Cardiac muscle cell (in vitro differentiated cells and primary cell): ENCODE results near the gene TSFM. TPM values are rescaled to one million over a fixed set of nuclear protein-coding genes. Genes with fewer than 3 reads are reported as not detected.

Experiments
- DNase-seq, 2 donors: peaks; one replicate each; pipeline versions ENCODE4 v3.0.0 to v3.0.0-alpha.2; 2010 to 2017; ENCODE audit warnings: low read depth in 1 of 2, low spot score in 1 of 2
- H3K27ac ChIP-seq: fragments of 200-600 bp; sonication (generic); 2 replicates; pipeline ENCODE4 v1.5.1; 2016
- H3K27me3 ChIP-seq: fragments of 200-600 bp; sonication (generic); 2 replicates; pipeline ENCODE4 v1.6.0; 2016; ENCODE audit warnings: control low read depth
- H3K36me3 ChIP-seq: fragments of 200-600 bp; sonication (generic); 2 replicates; pipeline ENCODE4 v1.5.1; 2016; ENCODE audit warnings: control low read depth
- H3K4me1 ChIP-seq: fragments of 200-600 bp; sonication (generic); 2 replicates; pipeline ENCODE4 v1.8.1; 2017; ENCODE audit warnings: low read depth, mild to moderate bottlenecking, mixed run types
- H3K4me3 ChIP-seq: fragments of 200-600 bp; sonication (generic); 2 replicates; pipeline ENCODE4 v1.5.1; 2016; ENCODE audit warnings: mild to moderate bottlenecking
- H3K9me3 ChIP-seq: fragments of 200-600 bp; sonication (generic); 2 replicates; pipeline ENCODE4 v1.5.1; 2017; ENCODE audit warnings: low read depth, mild to moderate bottlenecking, control low read depth
- polyA plus RNA-seq: library from polyadenylated mRNA; unstranded; fragments of >200 nt; fragmentation: Nextera tagmentation; extraction: Ambion mirVana; gene quantifications from 2 replicates; pipeline ENCODE4 v1.2.1, GENCODE V29; 2016
- total RNA-seq: library from RNA; depleted of rRNA; stranded (reverse); fragments of >200 nt; gene quantifications from 2 replicates; pipeline ENCODE4 v1.2.3, GENCODE V29; 2016
- TF ChIP-seq, protein P1 (sequence below): IDR thresholded peaks from 2 replicates; pipeline ENCODE4 v1.5.1; 2012; ENCODE audit warnings: low read depth, mild to moderate bottlenecking, low read length

Gene TSFM
- total and polyA plus RNA-seq, 2 experiments from 2014 or later = 22.6 to 66.7 TPM

DNA sequence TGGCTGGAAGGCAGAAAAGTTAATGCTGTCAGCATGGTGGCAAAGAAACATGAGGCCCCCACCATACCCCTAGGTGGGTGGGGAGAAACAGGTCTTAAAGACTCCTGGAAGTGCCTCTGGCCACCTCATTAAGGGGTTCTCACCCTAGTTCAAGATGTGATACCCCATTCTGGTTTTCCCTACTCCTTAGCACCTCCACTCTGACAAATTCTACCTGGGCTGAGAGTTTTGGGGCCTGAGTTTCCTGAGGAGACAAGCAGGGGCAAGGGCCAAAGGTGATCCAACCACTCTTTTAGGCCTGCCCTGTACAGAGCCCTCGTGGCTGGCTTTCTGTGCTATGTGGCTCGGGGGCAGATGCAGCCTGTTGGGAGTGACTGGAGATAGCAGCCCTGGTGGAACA, 43.8 kb downstream of the TSFM start:
- Histone ChIP-seq H3K4me3 (no peak overlapping the region), H3K27ac (no peak overlapping the region), H3K4me1 (no peaks in the 10 kb centered on the region), H3K9me3 (no peaks in the 10 kb centered on the region), H3K27me3 (no peaks in the 10 kb centered on the region), H3K36me3 (peaks cover 67% of the 10 kb centered on the region)
- TF ChIP-seq, protein P1, sequence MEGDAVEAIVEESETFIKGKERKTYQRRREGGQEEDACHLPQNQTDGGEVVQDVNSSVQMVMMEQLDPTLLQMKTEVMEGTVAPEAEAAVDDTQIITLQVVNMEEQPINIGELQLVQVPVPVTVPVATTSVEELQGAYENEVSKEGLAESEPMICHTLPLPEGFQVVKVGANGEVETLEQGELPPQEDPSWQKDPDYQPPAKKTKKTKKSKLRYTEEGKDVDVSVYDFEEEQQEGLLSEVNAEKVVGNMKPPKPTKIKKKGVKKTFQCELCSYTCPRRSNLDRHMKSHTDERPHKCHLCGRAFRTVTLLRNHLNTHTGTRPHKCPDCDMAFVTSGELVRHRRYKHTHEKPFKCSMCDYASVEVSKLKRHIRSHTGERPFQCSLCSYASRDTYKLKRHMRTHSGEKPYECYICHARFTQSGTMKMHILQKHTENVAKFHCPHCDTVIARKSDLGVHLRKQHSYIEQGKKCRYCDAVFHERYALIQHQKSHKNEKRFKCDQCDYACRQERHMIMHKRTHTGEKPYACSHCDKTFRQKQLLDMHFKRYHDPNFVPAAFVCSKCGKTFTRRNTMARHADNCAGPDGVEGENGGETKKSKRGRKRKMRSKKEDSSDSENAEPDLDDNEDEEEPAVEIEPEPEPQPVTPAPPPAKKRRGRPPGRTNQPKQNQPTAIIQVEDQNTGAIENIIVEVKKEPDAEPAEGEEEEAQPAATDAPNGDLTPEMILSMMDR = no peak
- no peak for DNase-seq

- no peak overlapping the region for H3K27ac ChIP-seq
- no peak overlapping the region for H3K4me3 ChIP-seq
- peaks cover 5% of the 10 kb centered on the region for H3K4me1 ChIP-seq
- H3K27me3 ChIP-seq = no peaks in the 10 kb centered on the region
- H3K9me3 ChIP-seq = no peaks in the 10 kb centered on the region
- DNase-seq = no peak
- peaks cover 67% of the 10 kb centered on the region for H3K36me3 ChIP-seq
- TF ChIP-seq, protein P1 = no peak
These were observed 44.4 kb downstream of the TSFM start for GRCh38 chr12:57826966-57827365.

- H3K36me3 ChIP-seq = peaks cover 50% of the 10 kb centered on the region
- H3K9me3 ChIP-seq = no peaks in the 10 kb centered on the region
- H3K4me1 ChIP-seq = peaks cover 23% of the 10 kb centered on the region
- no peaks in the 10 kb centered on the region for H3K27me3 ChIP-seq
- no peak overlapping the region for H3K27ac ChIP-seq
- H3K4me3 ChIP-seq = no peak overlapping the region
- TF ChIP-seq, protein P1 = no peak
- no peak for DNase-seq
These were observed 46.6 kb downstream of the TSFM start for GRCh38 chr12:57829025-57829777.

- no peaks in the 10 kb centered on the region for H3K27me3 ChIP-seq
- no peak overlapping the region for H3K27ac ChIP-seq
- no peak for DNase-seq
- peaks cover 38% of the 10 kb centered on the region for H3K36me3 ChIP-seq
- H3K4me3 ChIP-seq = no peak overlapping the region
- TF ChIP-seq, protein P1 = no peak
- peaks cover 32% of the 10 kb centered on the region for H3K4me1 ChIP-seq
- H3K9me3 ChIP-seq = no peaks in the 10 kb centered on the region
These were observed 47.8 kb downstream of the TSFM start for GRCh38 chr12:57830393-57830792.

- Histone ChIP-seq H3K9me3 (no peaks in the 10 kb centered on the region), H3K27me3 (no peaks in the 10 kb centered on the region), H3K4me1 (peaks cover 55% of the 10 kb centered on the region), H3K4me3 (no peak overlapping the region), H3K36me3 (peaks cover 12% of the 10 kb centered on the region), H3K27ac (peak overlapping the region; percentile 73)
- DNase-seq = peak in 1 of 2 donors; percentile 28
- TF ChIP-seq, protein P1 = no peak
These were observed 50.4 kb downstream of the TSFM start for GRCh38 chr12:57832966-57833365.
